ENCODE measurements around the gene POP4. TPM values are rescaled to one million over a fixed set of nuclear protein-coding genes. Genes with fewer than 3 reads are reported as not detected.

POP4 gene
- total and polyA plus RNA-seq, 2 of the 8 experiments (the other 6 are each of a cell fraction or from before 2014, with no cell fraction given) = 29.1 to 41.5 TPM

DNA sequence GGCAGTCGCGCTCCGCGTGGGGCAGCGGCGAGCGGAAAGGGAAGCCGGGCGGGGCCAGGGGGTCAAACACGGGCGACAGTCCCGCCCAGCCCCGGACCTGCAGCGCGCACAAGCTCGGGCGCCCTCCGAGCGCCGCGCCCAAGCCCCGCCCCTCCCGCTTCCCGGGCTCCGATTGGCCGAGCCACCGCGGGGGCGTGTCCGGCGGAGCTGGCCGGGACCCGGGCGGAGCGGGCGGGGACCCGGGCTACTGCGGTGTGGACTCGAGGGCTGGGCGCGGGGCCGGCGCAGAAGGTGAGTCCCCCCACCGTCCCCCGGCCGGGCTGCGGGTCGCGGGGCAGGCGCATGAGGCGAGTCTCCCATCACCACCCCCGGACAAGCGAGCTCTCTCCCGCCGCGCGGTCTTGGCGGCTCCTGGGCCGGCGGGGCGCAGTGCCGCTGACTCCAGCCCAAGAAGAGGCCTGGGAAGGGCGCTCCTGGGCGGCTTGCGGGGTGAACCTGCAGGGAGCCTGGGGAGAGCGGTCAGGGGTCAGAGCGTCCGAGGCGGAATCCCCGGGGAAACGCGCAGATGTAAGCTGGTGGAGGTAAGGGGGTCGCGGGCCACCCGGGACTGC lies 59.2 kb downstream of the POP4 start, which contains the start of gene PLEKHF1 (continued):
- TF ChIP-seq PHF8 (conservative IDR thresholded peaks at IDR 0.05; ENCODE audit: low read depth, low read length) (peak; percentile 55), TAF7 (optimal IDR thresholded peaks at IDR 0.05; ENCODE audit: borderline replicate concordance, low read depth, low read length) (no peak), SP4 (IDR thresholded peaks at IDR 0.05; ENCODE audit: low read length) (no peak), TEAD4 (IDR thresholded peaks at IDR 0.05; ENCODE audit: low read depth, low read length) (no peak), EGR1 (IDR thresholded peaks at IDR 0.05; ENCODE audit: borderline replicate concordance, low read depth, low read length) (no peak), POLR2A (IDR thresholded peaks at IDR 0.05; ENCODE audit: control extremely low read depth in 1 of 2, low read depth in 2 of 2, low read length in 2 of 2) (peak in 1 of 2 experiments; percentile 23; a peak in 1 of 3 replicates), RNF2 (IDR thresholded peaks at IDR 0.05; ENCODE audit: borderline replicate concordance, low read depth, low read length, missing control alignments, poor library complexity, severe bottlenecking) (no peak), CTBP2 (IDR thresholded peaks at IDR 0.05; ENCODE audit: borderline replicate concordance, insufficient read depth, insufficient read length, low read length) (no peak), CHD1 (IDR thresholded peaks at IDR 0.05; ENCODE audit: low read depth, low read length) (no peak), EP300 (IDR thresholded peaks at IDR 0.05; ENCODE audit: borderline replicate concordance in 1 of 2, low read depth in 2 of 2, low read length in 2 of 2) (no peak), ATF2 (IDR thresholded peaks at IDR 0.05; ENCODE audit: low read length) (no peak), SP2 (IDR thresholded peaks at IDR 0.05; ENCODE audit: low read length) (no peak), ZNF274 (IDR thresholded peaks at IDR 0.05; ENCODE audit: borderline replicate concordance, extremely low read depth, low read length) (no peak), ASH2L (IDR thresholded peaks at IDR 0.05; ENCODE audit: low read length) (peak; percentile 33)
- TF ChIP-seq, protein P1, sequence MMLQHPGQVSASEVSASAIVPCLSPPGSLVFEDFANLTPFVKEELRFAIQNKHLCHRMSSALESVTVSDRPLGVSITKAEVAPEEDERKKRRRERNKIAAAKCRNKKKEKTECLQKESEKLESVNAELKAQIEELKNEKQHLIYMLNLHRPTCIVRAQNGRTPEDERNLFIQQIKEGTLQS (IDR thresholded peaks at IDR 0.05; ENCODE audit: insufficient read depth, low read depth, low read length) = no peak
- TF ChIP-seq, protein P2, sequence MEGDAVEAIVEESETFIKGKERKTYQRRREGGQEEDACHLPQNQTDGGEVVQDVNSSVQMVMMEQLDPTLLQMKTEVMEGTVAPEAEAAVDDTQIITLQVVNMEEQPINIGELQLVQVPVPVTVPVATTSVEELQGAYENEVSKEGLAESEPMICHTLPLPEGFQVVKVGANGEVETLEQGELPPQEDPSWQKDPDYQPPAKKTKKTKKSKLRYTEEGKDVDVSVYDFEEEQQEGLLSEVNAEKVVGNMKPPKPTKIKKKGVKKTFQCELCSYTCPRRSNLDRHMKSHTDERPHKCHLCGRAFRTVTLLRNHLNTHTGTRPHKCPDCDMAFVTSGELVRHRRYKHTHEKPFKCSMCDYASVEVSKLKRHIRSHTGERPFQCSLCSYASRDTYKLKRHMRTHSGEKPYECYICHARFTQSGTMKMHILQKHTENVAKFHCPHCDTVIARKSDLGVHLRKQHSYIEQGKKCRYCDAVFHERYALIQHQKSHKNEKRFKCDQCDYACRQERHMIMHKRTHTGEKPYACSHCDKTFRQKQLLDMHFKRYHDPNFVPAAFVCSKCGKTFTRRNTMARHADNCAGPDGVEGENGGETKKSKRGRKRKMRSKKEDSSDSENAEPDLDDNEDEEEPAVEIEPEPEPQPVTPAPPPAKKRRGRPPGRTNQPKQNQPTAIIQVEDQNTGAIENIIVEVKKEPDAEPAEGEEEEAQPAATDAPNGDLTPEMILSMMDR (IDR thresholded peaks at IDR 0.05; ENCODE audit: control extremely low read depth in 1 of 3, insufficient read depth in 1 of 3, low read depth in 1 of 3, low read length in 3 of 3) = no peak
